HG02623 (cell line): ENCODE data around the gene SMARCAL1.

Experiments
- ATAC-seq: cut with Tn5 transposase; IDR thresholded peaks from one replicate; pipeline ENCODE4 v1.9.1; 2021; ENCODE audit warnings: moderate library complexity; ENCODE audit not compliant: unreplicated experiment

The SMARCAL1 gene

DNA sequence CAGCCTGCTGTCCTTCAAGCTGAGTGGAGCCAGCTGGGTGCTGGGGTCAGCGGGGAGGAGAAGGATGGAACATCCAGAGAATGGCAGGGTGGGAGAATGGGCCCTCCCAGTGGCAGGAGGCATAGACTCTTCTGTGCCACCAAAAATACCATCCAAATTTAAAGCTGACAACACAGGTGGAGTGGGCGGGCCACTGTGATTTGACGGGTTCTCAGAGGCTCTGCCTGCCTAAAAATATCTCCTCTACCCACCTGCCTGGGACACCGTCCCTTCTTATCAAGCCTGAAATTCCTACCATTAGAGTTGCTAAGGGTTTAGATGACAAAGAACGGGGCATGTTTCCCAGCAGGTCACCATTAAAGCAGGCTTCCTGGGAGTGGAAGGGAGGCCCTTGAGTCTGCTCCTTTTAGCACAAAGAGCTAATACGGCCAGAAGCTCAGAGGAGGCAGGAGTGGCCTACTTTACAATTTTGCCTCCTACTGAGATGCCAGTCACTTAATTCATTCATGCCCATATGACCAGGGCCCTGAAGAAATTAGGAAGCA lies 20.2 kb upstream of the SMARCAL1 start:
- no peak for ATAC-seq

DNA sequence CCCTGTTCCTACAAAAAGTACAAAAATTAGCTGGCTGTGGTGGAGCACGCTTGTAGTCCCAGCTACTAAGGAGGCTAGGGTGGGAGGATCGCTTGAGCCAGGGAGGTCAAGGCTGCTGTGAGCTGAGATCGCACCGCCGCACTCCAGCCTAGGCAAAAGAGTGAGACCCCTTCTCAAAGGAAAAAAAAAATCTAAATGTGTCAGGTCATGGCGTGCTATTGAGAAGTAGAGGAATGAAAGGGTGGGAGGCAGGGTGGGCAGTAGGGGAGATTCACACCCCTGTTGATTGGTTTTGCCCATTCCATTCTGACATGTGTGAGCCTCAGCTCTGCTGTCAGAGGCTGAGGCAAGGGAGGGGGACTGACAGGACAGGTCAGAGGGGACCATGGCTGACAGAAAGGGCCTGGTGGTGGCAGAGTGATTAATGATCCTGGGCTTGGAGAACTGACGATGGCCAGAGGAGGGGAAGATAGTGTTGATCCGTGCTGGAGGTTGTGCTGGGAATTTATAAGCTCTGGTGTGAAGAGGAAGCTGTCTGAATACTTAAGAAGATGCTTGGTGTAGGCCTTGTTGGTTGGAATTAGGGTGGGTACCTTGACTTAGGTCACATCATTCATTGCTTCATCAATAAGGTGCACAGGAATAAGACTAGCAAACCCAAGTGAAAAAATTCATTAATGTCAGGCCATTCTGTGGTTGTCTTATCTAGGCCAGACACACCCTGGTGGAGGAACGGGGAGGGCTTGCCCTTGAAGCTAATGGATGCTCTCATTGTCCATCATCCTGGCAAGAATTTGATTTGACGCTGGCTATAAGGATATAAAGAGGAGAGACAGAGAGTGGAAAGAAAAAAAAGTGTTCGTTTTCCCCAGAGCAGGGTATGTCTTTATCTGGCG lies 19.1 kb upstream of the SMARCAL1 start:
- ATAC-seq: no peak

DNA sequence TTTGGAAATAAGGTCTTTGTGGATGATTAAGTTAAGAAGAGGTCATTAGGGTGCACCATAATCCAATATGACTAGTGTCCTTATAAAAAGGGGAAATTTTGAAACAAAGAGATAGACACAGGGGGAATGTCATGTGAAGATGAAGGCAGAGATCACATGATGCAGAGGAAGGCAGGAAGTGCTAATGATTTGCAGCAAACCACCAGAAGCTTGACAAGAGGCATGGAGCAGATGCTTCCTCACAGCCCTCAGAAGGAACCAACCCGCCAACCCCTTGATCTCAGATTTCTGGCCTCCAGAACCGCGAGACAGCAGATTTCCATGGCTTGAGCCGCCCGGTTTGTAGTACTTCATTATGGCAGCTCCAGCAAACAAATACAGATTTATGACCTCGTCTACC lies 17.4 kb upstream of the SMARCAL1 start:
- ATAC-seq: no peak

DNA sequence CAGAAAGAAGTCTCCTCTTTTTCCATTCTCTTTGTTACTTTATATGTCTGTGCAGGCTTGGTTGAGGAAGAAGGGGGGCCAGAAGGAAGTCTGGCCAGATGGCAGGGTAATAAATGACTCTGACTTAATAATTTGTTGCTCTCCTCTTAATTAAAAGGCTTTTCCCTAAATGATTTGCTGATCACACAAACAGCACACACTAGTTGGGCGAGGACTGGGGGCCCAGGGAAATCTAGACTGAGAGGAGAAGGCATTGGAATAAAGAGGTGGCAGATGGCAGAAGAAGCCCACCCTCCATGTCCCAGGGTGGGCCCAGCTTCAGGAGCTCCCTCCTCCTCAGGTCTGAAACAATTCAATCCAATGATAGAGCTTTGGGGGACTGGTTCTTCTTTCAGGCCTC lies 12.7 kb upstream of the SMARCAL1 start:
- no peak for ATAC-seq

DNA sequence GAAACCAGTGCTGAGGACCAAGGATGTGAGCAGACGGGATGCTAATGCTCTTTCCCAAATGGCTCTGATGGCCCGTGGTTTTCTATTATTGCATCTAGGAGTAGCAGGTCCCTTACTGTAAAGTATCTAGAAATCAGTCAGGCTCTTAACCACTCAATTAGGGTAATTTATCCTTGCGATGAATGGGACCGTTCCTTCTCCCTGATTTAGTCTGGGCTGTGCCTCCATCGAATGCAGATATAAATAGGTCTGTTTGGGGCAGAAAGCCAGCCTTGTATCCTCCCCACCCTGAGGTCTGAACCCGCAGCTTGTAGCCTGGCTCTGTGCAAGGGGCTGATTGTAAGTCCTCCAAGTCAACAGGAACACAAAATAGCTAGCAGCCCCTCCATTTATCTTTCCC lies 9.5 kb upstream of the SMARCAL1 start:
- no peak for ATAC-seq

DNA sequence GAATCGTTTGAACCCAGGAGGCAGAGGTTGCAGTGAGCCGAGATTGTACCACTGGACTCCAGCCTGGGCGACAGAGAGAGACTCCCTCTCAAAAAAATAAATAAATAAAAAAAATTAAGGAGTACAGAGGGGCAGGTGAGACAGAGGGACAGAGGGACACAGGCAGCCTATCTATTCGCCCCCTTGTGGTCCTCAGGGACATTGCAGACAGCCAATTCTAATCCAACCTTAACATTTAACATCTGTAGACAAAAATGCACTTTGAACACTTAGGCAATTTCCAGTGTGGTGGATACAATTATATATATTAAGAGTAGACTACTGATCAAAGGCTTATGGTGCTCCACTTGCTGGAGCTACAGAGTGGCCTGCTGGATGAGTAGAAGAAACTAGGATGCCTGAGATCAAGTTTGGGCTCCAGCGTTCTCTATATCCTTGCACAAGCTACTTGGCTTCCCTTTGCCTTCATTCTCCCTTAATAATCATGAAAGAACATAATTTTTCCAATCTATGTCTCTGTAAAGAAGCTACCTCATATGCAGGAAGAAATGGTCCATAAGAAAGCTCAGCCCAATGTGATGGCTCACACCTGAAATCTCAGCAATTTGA lies 8.2 kb upstream of the SMARCAL1 start:
- no peak for ATAC-seq

DNA sequence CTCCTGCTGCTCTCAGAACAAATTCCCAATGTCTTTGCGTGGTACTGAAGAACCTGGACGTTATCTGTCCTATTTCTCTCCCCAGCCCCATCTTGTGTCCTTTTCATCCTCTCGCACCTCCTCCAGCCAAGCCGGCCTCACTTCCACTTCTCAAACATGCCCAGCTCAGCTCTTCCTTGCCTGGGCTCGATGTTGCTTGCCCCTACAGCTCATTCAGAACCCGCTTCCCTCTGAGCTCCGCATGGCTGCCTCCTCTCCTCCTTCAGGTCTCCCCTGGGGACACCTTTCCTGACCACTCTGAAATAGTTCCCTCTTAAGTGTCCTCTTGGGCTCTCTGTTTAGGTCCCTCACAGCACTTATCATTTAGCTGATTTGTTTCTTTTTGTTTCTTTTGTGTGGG lies 6.7 kb upstream of the SMARCAL1 start:
- ATAC-seq: no peak

DNA sequence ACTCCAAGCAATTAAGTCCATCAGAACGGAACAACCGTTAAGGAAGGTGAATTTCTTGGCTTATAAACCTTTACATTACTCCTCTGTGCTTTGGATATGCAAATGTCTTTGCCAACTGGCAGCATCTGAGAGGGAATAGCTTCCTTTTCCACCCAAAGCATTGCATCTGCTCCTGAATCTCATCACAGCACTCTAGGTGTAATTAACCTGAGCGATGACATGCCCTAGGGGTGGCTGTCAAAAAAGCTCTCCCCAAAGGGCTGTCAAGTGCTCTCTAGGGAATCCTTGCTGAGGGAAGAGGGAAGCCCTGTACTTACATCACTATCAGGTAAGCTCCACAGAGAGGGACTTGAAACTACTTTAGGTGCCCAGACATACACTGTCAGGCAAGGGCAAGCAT lies 5.5 kb upstream of the SMARCAL1 start:
- no peak for ATAC-seq

DNA sequence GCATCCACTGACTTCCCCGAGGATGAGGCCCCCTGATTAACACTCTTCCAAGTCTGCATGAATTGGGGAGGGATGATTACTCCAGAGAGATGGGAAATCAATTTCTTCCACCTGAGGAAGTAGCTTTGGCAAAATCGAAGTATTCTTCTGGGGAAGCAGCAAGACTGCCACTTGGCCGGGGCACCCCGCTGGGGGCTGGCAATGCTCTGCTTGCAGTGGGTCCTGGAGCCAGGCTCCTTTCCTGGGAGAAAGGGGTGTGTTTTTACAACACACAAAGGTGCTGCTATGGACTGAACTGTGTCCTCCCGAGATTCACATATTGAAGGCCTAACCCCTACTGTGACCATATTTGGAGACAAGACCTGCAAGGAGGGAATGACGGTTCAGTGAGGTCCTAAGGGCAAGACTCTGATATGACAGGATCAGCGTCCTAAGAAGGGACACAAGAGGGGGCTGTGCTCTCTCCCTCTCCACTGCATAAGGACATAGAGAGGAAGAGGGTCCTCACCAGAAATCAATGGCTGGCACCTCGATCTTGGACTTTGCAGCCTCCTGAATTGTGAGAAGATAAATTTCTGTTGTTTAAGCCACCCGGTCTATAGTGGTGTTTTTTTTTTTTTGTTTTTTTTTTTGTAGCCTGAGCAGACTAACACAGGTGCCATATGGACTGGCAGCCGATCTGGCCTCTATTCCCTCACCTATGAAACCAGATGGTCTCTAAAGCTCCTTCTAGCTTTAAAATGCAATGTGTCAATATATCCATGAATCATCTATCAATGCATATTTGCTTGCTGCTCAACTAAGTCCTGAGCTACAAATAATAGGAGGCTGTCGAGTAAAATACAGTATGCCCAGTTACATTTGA lies 3.6 kb upstream of the SMARCAL1 start:
- no peak for ATAC-seq

DNA sequence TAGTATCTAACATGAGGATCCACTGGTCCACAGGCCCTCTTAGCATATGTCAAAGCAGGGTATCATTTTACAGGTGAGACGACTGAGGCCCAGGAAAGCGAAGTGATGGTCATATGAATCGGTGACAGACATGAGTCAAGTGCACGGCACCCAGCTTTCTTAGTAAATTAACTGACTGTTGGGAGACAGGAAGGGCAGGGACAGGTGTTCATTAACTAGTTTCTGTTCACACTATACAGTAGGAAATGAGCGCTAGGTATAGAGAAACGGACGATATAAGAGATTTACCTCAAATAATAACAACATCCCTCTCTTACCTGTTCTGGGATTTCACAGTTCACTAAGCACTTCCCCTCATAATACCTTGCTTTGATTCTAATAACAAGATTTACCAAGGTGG lies 1.7 kb upstream of the SMARCAL1 start:
- ATAC-seq: no peak

DNA sequence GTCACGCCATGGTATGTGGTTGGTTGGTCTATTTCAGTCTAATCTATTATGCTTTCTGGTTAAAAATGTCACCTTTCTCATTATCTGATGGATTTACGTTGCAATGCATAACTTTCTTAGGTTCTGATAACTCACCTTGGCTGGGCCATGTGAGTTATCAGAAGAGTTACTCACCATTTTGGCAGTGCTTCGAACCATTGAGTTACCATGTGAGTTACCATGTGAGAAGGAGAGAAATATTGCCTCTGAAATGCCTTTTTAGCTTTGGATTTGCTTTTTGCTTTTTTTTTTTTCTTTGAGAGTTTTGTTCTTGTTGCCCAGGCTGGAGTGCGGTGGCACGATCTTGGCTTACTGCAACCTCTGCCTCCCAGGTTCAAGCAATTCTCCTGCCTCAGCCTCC lies 1.6 kb downstream of the SMARCAL1 start:
- ATAC-seq: no peak

DNA sequence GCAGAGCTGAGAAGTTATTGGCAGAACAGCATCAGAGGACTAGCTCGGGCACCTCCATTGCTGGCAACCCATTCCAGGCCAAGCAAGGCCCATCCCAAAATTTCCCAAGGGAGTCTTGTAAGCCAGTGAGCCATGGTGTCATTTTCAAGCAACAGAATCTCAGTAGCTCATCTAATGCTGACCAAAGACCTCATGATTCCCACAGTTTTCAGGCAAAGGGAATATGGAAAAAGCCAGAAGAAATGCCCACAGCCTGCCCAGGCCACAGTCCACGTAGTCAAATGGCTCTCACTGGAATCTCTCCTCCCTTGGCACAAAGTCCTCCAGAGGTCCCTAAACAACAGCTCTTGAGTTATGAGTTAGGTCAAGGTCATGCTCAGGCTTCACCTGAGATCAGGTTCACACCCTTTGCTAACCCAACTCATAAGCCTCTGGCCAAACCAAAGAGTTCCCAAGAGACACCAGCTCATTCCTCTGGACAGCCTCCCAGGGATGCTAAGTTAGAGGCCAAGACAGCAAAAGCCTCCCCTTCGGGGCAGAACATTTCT lies 2.6 kb downstream of the SMARCAL1 start:
- no peak for ATAC-seq

DNA sequence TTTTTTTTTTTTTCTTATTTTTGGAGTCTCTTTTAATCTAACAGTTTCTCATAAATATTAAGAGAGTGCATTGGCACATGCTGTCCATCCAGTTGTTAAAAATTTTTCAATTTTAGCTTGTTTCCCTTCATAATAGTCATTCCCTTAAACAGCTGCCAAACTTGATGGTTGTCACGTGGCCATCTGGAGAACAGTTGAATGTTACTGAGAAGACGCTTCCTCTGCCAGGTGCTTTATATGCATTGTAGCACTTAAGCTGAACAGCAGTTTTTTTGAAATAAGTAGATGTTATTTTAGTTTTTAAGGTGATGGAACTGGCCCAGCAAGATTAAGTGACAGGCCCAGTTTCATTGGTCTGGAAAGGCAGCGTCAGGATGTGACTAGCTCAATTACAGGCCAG lies 3.3 kb downstream of the SMARCAL1 start:
- ATAC-seq: no peak

DNA sequence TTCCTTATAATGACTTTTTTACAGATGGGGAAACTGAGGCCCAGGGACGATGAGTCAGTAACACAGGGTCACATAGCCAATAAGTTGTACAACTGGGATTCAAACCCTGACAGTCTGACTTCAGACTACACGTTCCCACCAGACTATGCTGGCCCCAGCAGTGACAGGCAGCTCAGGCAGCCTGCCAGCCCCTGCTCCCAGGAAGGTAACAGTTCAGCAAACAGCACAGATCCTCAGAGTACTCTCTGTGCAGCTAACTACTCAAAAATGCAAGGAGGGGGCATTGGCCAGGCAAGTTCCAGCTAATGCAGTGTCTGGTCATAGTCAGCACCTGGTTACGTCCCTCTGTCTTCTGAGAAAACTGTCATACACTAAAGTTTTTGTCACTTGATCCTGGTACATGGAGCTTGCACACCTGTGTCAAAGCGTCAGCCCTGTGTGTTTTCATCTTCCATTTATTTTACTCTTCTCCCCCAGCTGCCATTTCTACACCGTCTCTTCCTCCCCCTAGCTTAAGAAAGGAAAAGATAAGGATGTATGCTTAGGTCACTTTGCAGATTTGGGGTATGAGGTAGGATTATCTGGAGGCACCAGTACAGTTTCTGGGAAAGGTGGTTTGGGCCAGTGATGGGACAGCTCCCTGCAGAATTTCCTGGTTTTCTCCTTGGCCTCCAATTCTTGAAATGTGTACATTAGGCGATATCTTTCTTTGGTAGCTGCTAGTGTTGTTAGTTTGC lies 4.5 kb downstream of the SMARCAL1 start:
- no peak for ATAC-seq

DNA sequence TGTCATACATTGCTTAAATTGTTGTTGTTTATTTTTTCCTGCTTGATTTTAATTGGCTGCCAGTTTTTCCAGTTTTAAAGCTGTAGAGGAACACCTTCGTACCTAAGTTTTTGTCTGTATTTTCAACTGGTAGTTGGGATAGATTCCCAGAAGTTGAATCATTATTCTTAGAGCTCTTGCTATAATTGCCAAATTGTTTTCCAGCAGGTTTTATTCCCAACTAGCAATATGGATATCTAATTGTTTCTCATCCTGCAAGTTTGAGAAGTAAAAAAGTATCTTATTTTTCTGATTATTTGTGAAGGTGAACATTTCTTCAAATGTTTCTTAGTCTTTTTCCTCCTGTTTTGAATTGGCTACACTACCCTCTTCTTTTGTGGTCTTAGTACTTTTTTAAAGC lies 6.7 kb downstream of the SMARCAL1 start:
- no peak for ATAC-seq

DNA sequence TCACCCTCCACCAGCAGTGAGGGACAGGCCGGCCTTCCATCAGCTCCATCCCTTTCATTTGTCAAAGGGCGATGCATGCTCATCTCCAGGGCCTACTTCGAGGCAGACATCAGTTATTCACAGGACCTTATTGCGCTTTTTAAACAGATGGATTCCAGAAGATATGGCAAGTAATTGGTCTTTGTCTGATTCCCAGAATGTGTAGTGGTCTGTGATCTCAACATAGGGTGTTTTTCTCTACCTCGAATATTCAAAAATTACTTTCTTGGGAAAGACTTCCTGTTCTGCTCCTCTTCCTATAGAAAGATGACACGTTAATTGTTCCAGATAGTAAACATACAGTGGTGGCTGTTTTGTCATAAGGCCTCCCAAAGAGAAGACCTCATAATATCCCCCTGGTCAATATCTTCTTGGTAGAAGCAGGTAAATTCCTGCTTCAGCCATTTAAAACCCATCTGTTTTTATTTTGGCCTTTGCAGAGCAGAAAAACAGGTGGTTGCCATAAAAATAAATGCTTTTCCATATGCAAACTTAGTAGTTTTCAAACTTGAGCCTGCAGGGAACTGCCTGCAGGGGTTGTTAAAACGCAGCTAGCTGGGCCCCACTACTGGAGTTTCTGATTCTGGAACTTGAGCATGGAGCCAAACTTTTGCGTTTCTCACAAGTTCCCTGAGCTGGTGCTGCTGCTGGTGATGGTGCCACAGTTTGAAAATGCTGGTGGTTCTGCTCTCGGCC lies 8.2 kb downstream of the SMARCAL1 start:
- ATAC-seq: no peak

DNA sequence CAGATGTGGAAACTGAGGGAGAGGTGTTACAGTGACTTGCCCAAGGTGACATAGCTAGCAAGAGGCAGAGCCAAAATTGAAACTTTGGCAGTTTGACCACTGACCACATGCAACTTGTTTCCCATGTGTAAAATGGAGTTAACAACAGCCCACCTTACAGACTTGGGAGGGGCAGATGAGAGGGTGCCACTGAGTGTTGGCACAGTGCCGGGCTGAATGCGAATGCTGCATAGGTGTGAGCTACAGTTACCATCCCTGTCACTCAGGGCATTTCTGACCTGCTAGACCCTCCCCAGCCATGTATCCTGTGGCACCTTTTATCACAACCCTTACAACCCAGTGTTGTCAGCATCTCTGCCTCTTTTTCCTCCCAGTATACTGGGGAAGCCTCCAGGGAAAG lies 10.8 kb downstream of the SMARCAL1 start:
- no peak for ATAC-seq

DNA sequence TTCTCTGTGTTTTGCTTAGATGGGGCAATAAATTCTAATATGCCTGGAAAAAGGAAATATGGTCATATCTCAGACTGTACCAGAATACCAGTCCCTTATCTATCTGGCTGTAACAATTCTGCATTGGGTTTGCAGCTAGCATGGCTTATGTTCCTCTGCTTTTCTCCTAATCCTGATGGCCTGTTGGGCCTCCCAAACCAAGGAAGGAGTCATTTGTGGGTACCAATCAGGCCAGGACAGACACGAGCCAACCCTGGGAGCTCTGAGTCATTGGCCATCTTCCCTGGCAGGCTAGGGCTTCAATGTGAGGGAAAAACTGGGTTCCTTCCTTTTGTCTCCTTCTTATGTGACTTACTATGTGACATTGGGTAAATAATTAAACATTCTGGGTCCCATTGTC lies 12.0 kb downstream of the SMARCAL1 start:
- no peak for ATAC-seq

DNA sequence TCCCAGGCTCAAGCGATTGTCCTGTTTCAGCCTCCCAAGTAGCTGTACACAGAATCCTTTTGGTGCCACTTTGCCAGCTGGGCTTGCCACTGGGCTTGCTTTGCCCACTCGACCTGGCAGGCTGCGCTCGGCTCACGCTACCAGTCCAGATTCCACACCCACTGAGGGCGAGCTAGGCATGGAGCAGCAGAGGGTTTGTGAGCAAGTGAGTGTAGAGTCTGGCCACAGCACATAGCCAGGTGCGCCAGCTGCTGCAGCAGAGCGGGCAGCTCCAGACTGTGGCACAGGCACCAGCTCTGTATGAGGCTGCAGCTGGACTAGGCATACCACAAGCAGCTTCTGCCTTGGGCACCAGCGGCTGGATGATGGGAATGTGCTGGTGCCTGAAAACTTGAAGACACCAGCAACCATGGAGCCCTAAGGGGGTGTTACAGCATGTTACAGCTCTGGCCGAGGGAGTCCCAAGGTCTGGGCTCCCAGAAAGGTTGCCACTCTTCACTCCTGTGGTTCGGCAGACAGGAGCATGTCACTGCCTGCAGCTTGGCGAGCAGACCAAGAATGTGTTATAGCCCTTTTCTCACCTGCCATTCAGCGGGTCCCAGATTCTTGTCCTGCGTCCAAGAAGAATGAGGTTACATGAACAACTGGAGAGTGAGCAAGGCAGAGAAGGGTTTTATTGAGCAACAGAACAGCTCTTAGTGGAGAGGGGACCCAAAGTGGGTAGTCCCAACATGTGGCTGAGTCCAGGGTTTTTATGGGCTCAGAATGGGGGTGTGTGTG lies 12.9 kb downstream of the SMARCAL1 start:
- ATAC-seq: no peak
